ENCODE results near the gene LMF1.

DNA sequence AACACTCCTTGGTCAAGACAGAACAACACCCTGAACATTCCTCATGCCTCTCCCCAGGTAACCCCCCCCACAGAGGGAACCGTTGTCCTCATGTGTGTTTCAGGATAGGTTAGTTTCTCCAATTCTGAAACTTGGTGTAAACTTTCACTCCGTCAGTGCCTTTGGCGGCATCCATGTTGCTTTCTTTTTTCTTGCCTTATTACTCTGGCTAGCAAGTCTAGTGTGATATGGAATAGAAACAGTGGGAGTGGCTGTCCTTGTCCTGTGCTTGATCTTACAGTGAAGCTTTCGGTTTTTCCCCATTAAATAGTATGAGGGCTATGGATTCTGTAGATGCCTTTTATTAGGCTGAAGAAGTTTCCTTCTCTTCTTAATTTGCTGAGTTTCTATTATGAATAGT lies 134.6 kb downstream of the LMF1 start:
- TF ChIP-seq ZNF274 (IDR thresholded peaks at IDR 0.05; ENCODE audit: low read depth, low read length), result no peak
- TF ChIP-seq YY1 (IDR thresholded peaks at IDR 0.05; ENCODE audit: insufficient read depth, insufficient read length), result no peak
- no peak for TF ChIP-seq SUZ12 (IDR thresholded peaks at IDR 0.05; ENCODE audit: extremely low read depth, insufficient read depth, insufficient read length)
